Measurements from ENCODE around the gene DHX36.

The DHX36 gene

GRCh38 chr3:154224866-154225265 is 99.4 kb downstream of the DHX36 start:
- DNase-seq (ENCODE audit: low spot score): no peak

DNA sequence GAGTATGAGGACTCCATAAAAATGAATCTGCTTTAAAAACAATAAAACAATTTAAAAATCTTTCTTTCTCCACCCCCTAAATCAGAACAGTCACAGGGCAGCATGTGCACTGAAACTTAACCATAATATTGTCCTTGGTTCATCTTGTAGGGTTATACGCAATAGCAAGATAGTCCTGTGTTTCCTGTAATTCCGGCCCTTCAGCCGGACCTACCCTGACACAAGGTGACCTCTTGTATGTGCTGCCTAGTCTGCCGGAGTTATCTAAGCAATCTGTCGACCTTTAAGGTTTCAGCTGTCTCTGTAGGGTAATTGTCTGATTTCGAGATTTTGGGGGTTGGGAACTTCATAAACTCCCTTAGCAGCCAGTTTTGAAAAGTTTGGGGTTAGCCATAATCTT is 99.9 kb downstream of the DHX36 start:
- DNase-seq (ENCODE audit: low spot score): no peak

DNA sequence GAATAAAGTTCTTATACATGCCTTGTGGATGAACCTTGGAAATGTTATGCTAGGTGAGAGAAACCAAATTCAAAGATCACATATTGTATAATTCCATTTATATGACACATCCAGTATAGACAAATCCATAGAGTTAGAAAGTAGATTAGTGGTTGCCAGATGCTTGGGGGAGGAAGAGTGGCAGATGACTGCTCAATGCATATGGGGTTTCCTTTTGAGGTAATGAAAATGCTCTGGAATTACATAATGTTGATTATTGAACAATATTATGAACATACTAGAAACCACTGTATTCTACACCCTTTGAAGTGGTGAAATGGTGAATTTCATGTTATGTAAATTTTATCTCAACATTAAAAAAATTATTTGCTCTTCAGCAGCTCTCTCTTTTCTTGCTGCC is 100.8 kb downstream of the DHX36 start:
- DNase-seq (ENCODE audit: low spot score): no peak

Measured in putamen (tissue), 1 donor.